GM21825 (cell line): ENCODE measurements around the gene PAX3.

Experiments used
- ATAC-seq: cut with Tn5 transposase; IDR thresholded peaks from one replicate; pipeline ENCODE4 v1.9.1; 2021; ENCODE audit warnings: mild to moderate bottlenecking, moderate library complexity; ENCODE audit not compliant: unreplicated experiment

The PAX3 gene

DNA sequence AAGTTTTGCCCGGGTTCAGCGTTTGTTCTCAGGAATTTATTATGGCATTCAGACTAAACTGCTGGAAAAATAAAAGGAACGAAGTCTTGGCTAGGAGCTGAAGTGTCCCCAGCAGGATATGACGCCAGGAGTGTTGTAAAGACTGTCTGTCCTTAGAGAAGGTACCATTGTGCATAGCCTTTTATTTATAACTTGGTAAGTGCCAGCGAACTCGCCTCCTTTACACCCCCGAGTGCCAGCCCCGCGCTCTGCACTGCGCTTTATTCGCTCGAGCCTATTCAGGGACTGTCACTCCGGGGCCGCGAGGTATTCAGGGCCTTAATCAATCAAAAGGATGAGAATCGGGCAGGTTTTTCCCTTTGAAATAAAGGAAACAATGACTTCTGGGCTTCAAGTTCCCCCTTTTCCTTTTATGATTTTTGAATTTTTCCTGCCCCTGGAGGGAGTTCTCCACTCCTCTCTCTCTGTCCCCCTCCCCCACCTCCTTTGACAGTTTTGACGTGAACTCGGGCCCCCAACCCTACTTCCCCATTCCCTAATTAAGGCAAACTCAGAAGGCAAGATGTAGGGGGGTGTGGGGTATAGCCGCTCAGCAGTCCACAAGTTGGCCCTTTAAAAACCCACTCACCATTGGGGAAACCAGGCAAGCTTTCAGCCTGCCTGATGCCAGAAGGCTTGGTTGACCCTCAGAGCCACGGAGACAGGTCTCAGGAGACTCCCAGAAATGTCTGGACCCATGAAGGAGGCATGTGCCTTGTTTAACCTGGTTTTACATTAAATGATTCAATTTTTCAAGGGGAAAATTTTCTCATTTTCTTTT, 1.3 kb upstream of the PAX3 start:
- no peak for ATAC-seq

DNA sequence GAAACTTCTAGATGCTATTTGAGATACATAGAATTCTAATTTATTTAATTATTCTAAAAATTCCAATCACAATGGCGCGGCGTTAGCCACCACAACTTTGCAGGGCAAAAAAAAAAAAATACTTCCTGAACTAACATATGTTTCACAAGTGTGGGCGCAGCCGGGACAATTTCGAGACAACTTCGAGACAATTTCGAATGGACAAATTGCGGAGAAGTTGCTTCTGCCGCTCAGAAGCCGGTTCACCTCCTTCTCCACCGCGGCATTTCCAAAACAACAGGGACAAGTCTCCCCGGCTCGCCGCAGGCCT, 842 bp downstream of the PAX3 start:
- no peak for ATAC-seq

- no peak for ATAC-seq
Measured at GRCh38 chr2:222297600-222297935, 1.2 kb downstream of the PAX3 start.

- no peak for ATAC-seq
Measured at GRCh38 chr2:222296911-222297599, 1.7 kb downstream of the PAX3 start.

GRCh38 chr2:222296311-222296741, 2.5 kb downstream of the PAX3 start:
- ATAC-seq, result no peak

DNA sequence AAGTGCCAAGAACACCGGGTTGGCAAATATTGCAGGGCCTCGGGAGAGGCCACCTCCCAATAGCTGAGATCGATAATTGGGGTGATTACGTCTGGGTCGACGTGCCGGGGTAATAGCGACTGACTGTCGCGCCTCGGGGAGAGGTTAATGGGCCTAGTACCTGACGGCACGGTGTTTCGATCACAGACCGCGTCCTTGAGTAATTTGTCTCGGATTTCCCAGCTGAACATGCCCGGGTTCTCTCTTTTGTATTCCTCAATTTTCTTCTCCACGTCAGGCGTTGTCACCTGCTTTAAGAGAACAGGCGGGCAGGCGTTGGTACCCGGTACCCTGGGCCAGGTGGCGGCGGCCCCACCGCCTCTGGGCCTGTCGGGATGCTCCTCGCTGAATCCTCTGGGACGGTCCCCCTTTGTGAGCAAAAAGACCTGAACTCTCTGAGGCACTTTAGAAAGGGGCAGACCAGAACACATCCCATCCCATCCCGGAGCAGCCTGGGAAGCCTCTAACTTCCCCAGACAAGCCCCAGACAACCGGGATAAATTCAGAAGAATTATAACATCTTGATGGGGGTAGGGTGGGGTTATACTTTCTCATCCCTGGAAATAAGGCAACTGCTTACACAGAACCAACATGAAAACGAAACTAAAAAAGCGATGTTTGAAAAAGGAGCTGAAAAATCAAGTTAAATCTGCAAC, 3.3 kb downstream of the PAX3 start:
- ATAC-seq, result no peak

GRCh38 chr2:222294996-222295367, 3.8 kb downstream of the PAX3 start:
- no peak for ATAC-seq

GRCh38 chr2:222293660-222294630, 4.9 kb downstream of the PAX3 start:
- ATAC-seq, result no peak

- no peak for ATAC-seq
Measured at GRCh38 chr2:222292149-222293134, 6.4 kb downstream of the PAX3 start.

DNA sequence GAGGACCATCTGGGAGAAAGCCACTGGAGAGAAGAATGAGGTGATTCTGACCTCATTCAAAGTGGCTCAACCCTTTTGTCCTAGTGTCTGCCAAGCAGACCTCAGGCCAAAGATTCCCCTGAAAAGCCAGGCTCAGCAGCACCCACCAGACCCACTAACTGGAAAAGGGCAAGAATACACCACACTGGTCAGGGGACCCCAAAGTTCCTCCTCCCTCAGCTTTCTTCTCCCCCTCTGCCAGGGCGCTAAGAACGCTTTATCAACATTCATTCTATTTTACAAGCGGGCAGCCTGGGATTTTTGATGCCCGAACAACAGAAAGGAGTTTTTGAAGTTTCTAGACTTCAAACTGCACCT, 7.3 kb downstream of the PAX3 start:
- no peak for ATAC-seq

GRCh38 chr2:222290736-222291484, 7.9 kb downstream of the PAX3 start:
- no peak for ATAC-seq

DNA sequence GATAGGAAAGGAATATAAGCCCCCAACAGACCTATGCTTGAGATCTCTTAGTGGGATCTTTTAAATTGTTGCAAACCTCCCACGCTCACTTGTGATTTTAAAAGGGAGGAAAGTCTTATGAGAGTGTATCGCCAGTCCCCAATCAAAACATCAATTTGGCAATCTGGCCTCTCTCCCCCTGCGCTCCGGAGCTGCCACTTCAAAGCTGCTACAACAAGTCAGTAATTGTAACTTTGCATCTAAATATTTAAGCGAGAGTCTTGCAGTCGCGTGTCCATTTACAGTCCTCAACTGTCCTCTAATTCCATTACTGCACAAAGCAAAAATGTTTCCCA, 8.4 kb downstream of the PAX3 start:
- ATAC-seq, result no peak

DNA sequence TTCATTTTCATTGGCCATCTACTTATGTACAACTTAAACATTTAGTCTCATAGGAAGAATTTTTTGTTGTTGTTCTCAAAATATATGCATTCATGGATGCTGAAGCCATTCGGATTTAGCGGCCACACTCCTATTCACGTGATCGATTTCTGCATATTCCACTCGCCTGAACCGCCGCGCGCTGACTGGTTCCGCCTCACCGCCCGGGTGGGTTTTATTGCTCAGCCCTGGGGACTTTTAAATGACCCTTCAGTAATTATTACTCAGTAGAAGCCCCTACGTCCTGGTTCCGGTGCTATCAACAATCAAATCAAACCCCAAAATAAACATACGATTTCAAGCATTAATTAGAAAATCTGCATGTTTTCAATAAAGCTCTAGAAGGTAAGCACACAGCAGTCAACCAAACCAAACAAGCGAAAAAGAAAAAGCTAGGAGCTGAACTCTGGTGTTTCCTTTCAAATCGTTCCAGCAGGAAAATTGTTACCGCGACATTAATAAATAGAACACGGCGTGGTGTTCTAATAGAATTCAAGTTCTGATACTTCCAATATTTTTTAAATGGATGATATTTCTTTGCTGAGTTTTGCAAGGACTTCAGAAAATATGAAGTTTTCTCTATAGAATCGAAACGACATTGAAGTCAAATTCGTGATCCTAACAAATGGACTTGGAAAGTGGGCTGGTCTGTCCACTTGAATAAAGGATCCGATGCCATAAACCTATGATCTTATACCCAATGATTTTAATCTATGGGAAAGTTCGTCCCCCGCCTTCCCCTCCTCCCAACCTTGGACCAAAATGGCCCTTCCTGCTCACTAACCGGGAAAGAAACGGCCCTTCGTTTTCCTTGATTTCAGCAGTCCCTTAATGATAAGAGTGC, 9.3 kb downstream of the PAX3 start:
- ATAC-seq, result no peak

GRCh38 chr2:222288590-222289277, 10.1 kb downstream of the PAX3 start:
- ATAC-seq, result no peak

- no peak for ATAC-seq
Measured at GRCh38 chr2:222287862-222288479, 10.8 kb downstream of the PAX3 start.

- no peak for ATAC-seq
Measured at GRCh38 chr2:222284466-222284865, 14.3 kb downstream of the PAX3 start.

DNA sequence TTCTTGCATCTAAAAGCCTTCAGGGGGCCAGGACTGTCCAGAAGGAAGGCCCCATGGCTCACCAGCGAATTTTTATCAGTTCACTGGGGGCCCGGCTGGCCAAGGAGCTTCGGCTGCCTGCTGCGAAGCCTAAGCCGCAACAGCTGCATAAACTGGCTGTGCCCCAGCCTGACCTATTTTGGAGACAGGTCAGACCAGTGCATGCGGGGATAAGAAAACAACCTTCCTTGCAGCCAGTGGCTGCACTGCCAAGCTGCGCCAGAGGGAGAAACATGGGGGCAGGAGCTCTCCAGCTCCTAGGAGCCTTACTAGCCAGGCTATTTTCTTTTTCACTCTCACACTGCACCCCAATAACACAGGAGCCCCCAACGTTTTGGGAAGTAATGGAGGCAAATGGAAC, 15.2 kb downstream of the PAX3 start:
- ATAC-seq, result no peak
